NCI-H1092 (cell line): ENCODE results near the gene SPESP1.
"Not testable (repeated sequence)": the region's sequence is repeated elsewhere in the genome, so short reads cannot be mapped to it uniquely, and the experiment has no call there.

Experiments used
- DNase-seq: peaks from one replicate; lab custom pipeline; 2025; lab: John Stamatoyannopoulos, UW

Gene SPESP1

DNA sequence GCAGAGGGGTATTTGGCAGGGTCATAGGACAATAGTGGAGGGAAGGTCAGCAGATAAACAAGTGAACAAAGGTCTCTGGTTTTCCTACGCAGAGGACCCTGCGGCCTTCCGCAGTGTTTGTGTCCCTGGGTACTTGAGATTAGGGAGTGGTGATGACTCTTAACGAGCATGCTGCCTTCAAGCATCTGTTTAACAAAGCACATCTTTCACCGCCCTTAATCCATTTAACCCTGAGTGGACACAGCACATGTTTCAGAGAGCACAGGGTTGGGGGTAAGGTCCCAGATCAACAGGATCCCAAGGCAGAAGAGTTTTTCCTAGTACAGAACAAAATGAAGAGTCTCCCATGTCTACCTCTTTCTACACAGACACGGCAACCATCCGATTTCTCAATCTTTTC, 33.4 kb downstream of the SPESP1 start:
- not testable (repeated sequence) for DNase-seq

GRCh38 chr15:68966996-68967395, 36.7 kb downstream of the SPESP1 start:
- DNase-seq = no peak

- DNase-seq = no peak
Observed at GRCh38 chr15:68967948-68968347, 37.6 kb downstream of the SPESP1 start.

- no peak for DNase-seq
Observed at GRCh38 chr15:68969298-68969697, 39.0 kb downstream of the SPESP1 start.

DNA sequence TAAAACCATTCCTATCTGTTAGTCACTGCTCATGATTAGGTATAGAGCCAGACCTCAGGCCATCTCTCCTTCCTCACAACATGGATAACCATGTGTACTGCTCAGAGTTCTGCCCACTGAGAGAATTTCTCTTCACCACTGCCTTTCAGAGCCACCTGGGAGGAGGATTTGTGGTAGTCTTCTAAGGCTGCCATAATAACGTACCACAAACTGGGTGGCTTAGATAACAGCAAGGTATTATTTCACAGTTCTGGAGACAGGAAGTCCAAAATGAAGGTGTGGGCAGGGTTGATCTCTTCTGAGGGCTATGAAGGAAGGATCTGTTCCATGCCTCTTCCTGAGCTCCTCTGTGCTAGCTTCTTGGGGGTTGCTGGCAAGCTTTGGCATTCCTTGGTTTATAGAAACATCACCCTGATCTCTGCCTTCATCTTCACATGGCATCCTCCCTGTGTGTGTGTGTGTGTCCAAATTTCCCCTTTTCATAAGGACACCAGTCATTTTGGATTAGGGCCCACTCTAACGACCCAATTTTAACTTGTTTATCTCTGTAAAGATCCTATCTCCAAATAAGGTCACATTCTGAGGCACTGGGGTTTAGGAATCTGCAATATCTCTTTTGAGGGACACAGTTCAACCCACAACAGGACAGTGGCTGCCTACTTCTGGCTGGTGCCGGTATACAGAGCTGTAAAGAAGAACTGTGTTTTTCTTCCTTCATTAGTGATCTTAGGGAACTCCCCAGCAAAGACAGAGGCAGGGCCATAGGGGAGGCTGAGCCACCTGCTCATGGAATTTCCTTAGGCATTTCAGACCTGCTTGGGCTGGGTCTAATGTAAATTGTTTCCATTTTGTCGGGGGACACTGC, 42.1 kb downstream of the SPESP1 start:
- no peak for DNase-seq

GRCh38 chr15:68975651-68976160, 45.4 kb downstream of the SPESP1 start:
- not testable (repeated sequence) for DNase-seq

DNA sequence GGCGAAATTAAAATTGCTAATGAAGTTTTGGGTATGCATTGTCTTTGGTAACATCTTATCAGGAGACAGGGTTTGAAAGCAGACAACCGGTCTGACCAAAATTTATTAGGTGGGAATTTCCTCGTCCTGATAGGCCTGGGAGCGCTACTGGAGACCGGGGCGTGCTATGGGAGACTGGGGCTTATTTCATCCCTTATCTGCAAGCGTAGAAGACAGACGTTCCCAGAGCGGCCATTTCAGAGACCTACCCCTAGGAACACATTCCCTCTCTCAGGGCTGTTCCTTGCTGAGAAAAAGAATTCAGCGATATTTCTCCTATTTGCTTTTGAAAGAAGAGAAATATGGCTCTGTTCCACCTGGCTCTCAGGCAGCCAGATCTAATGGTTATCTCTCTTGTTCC, 47.1 kb downstream of the SPESP1 start:
- not testable (repeated sequence) for DNase-seq

GRCh38 chr15:68979006-68979405, 48.7 kb downstream of the SPESP1 start:
- DNase-seq = no peak

- DNase-seq = no peak
Observed at GRCh38 chr15:68979816-68980215, 49.5 kb downstream of the SPESP1 start.

DNA sequence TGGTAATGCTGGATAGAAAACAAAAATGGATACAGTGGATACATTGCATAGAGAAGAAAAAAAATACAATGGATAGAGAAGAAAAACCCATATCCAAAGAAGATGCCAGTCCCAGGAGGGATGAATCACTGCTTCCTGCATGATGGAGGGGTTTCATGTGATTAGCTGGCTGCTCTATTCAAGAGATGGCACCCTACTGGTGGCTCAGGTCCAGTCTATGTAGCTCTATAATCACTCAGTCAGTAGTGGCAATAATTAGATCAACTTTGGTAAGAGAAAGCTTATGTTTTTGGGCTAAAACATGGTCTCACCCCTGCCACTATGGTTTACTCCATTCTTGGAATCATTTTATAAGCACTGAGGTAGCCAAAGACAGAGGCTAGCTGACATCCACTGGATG, 50.5 kb downstream of the SPESP1 start:
- no peak for DNase-seq

DNA sequence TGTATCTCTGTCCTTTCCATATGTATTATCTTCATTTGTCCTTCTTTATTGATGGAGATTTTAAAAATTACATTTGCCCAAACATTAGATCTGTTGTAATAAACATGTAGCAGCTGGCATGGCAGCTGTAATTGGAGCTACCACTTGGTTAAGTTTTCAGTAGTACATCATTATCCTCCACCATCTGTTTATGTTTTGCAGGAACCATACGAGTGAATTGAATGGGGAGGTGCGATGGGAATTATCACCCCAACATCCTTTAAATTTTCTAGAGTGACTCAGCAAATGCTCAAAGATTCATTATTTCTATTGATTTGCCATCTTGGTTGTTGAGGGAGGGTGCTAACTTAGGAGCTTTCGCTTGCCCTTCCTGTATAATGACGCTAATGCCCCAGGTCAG, 51.6 kb downstream of the SPESP1 start:
- no peak for DNase-seq

DNA sequence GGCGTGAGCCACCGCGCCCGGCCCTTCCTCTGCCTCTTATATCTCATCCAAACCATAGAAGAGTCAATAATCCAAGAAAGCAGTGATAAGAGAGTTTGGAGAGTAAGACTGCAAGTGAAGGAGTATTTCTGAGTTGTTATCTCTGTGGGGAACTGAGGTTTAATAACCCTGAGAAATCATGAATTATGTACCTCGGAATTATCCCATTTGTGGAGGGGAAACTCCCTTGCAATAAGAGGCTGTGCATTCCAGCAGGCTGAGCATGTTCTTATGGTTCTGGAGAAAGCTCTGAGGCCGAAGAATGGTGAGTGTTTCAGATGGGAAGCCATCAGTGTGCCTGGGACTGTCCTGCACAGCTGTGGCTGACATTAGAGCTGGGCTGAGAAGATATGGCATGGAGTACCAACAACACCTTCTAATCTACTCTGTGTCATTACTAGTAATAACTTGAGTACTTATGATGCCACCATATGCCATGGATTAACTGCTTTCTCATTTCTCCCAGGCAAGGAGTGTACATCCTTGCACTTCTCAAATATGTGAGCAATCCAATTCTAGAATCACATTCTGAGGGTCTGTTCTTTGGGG, 52.7 kb downstream of the SPESP1 start:
- DNase-seq = no peak

- no peak for DNase-seq
Observed at GRCh38 chr15:68983961-68984481, 53.7 kb downstream of the SPESP1 start.

DNA sequence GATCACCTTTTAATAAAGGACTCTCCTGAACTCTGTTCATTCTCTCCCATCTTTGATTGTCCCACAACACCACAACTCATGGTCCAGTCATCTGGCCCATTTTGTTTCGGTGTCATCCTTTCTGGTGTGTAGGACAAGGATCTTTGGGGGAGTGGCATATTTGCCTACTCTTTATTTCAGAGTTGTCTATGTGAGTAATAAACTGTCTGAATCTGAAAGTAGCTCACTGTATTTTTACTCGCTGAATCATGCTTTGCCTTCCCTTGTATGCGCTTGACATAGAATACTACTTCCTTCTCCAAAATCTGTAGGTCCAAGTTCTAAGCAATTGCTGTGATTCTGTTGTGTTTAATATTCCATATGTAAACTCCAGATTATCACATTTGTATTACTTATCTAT, 54.3 kb downstream of the SPESP1 start:
- DNase-seq = no peak

DNA sequence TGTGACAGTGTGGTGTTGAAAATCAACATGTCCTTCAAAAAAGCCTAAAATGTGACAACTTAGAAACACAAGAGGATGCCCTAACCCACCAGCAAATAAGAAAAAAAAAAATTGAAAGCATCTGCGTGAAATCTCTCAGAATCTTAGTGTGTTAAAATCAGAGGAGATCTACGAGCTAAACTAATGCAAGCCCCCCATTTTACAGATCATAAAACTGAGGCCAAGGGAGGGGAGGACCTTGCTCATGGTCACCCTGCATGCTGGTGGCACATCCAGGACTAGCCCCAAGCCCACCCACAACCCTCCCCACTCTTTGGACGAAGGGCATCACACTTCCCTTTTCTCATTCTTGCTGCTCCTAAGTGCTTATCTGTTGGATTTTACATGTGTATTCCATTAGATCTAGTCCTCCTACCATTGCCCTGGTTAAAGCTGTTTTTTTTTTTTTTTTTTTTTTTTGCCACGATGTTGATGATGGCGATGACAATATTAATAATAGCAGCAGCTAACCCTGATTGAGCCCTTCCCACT, 55.1 kb downstream of the SPESP1 start:
- no peak for DNase-seq

DNA sequence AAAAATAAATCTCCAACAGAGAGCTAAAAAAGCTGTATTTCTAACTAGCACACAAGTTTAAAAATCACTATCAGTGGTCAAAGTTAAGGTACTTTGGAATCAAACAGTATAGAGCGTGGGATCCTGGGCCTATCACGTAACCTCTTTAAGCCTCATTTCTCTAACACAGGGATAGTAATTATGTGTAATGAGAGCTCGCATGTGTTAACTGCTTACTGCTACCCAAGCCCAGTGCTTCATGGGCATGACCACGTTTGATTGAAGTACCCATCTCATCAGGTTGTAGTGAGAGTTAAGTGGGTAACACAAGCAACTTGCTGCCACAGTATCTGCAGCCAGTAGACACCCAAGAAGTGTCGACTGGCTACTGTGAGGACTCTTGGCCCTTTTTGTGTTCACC, 56.0 kb downstream of the SPESP1 start:
- DNase-seq = no peak

- DNase-seq = no peak
Observed at GRCh38 chr15:68987120-68987519, 56.8 kb downstream of the SPESP1 start.

DNA sequence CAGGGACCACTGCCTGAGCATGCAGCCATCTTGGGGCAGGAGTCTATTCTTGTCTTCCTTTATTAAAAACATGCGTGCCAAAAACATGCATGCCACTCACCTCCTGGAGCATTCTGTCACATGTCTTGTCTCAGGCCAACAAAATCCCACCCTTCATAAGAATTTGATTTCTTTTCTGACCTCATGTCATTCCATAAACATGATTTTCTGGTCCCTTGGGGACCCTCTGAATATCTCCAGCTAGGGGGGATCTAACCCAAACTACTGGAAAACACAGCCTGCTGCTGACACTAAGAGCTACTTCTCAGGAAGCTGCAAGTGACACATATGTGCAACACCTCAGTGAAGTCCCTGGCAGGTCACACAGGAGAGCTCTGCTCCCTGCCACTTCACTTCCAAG, 57.4 kb downstream of the SPESP1 start:
- DNase-seq = no peak

DNA sequence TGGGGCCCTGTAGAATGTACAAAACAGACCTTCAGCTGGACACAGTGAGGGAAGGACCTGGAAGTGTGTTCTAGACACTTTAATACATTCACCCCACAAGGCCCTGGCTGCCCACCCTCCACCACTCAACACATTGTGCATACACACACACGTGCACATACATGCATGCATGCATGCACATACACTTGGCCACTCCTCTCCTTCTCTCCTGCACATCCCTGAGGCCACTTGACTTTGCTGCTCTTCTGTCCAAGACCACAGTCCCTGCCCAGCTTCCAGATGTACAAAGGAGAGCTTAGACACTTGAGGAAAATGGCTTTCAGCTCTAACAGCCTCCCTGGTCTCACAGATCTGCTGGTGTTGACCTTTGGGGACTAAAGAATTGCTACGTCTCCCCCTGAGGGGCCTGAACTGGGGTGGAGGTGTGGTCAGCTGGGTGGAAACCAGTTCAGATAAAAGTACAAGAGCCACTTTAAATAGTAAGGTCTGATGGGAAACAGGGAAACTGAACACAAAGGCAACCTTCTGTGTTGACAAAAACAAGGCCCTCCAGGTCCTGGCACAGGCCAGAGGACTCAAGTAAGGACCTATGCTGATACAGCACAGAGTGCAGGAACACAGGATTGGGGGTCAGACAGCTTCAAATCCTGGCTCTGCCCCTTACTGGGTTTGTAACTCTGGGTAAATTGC, 59.4 kb downstream of the SPESP1 start:
- DNase-seq = no peak

GRCh38 chr15:68990231-68990991, 60.1 kb downstream of the SPESP1 start:
- DNase-seq = no peak

DNA sequence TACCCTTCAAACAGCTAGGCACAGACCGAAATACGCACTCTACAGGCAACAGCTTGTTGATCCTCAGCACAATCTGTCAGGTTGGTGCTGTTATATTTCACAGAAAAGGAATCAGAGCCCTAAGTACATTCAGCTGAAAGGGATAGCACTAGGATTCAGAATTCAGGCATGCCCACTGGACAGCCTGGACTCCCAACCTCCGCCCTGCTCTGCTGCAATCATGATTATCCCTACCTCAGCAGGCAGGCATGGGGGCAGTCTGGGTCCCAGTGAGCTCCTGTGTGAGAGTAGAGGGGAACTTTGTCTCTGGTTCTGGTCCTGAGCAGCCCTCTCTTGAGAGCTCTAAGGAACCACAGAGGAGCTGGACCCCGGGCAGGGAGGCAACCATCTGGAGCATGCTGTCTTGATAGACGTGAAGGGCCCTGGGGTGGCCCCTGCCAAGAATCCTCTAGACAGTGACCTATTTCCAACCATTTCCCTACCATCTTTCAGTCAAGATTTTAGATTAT, 60.7 kb downstream of the SPESP1 start:
- no peak for DNase-seq
